HPDE6-E6E7 (cell line): Measurements from ENCODE around the gene RAD51D.
"Not testable (repeated sequence)": the region's sequence is repeated elsewhere in the genome, so short reads cannot be mapped to it uniquely, and the experiment has no call there.

Experiments
- DNase-seq: peaks from one replicate; pipeline ENCODE4 v3.0.0; 2011; ENCODE audit warnings: missing footprints; ENCODE audit errors: extremely low spot score

The RAD51D gene

DNA sequence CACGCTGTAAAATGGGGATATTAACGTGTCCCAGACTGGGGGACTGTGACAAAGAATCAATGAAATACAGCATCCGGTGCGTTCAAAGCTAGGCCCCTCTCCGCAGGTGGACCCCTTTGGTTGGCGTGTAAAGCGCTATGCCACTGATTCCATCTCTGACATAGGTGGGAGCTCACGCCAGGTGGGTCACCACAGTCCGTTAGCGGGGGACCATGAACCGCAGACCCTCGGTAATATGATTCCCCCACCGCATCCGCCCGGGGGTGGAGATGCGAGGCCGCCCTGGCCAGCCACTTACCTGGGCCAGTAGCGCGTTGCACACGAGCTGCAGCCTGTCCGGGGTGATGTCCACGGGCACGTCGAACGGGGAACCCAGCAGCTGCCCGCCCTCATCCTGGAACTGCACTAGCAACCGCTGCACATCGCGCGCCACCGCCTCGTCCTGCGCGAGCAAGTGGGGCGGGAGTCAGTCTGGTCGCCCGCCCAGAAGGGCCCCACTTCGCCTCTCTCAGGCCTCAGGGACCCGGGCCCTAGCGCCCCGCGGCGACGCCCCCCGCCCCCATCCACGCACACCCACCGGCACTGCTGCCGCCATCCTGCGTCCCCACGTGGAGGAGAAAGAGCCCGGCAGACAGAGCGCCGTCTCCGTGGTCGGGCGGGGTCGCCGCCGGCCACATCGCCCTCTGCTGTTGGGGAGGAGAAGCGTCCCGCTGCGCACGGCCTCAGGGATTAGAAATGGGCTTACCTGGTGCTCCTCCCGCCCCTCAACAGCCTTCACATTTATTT lies 22.2 kb upstream of the RAD51D start, which contains the start of gene NLE1:
NLE1 (minus strand) TSS at position 623 of the 786 bp plus-strand sequence; CDS start at position 595, 28 bp downstream.
- peak; percentile 86 for DNase-seq

DNA sequence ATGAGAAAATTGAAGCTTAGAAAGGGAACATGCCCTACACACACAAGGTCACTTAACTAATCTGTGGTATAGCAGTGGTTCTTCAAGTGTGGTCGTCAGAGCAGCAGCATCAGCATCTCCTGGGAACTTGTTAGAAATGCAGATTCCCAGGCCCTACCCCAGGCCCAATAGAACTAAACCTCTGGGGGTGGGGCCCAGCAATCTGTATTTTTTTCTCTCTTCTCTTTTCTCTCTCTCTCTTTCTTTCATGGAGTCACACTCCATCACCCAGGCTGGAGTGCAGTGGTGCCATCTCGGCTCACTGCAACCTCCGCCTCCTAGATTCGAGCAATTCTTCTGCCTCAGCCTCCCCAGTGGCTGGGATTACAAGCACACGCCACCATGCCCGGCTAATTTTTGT lies 18.6 kb upstream of the RAD51D start:
- DNase-seq, result no peak

DNA sequence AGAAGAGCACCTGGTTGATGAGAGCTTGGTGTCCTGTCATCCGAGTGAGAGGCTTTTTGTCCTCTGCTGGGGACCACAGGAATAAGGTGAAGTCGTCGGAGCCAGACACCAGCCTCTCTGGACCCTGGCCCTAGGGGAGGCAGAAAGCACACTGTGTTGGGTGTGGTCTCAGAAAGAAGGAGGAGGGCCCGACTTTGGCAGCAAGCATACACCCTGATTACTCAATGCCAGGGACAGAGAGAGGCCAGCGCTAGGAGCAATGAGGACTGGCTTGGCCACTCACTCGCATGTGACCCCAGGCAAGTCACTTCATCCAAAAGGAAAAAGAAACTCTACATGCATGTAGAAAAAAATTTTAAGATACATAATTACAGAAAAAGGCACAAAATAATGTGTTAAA lies 15.7 kb upstream of the RAD51D start:
- no peak for DNase-seq

DNA sequence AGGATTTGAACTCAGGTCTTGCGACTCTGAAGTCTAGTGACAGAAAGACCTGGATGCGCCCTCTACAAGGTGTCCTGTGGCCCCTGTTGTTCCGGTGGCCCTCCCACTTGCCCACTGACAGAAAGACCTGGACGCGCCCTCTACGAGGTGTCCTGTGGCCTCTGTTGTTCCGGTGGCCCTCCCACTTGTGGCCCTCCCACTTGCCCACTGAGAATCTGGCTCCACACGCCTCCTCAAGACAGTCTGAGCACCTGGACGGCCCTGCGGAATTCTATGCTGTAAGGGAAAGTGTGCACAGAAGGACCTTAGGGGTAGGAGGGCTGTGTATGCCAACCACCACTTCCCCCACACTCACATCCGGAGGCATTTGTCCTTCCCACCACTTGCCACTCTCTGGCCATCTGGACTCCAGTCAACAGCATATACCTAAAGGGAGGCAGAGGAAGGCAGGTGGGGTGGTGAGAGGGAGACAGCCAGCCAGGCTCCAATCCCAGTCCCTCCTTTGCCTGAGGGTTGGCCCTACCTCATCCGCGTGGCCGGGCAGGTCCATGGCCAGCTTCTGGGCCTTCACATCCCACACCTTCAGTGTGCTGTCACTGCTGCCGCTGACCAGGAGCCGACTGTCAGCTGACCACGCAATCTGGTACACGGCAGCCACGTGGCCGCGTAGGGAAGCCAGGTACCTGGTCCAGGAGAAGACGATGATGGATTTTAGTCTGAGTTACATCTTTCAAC lies 13.3 kb upstream of the RAD51D start:
- no peak for DNase-seq

DNA sequence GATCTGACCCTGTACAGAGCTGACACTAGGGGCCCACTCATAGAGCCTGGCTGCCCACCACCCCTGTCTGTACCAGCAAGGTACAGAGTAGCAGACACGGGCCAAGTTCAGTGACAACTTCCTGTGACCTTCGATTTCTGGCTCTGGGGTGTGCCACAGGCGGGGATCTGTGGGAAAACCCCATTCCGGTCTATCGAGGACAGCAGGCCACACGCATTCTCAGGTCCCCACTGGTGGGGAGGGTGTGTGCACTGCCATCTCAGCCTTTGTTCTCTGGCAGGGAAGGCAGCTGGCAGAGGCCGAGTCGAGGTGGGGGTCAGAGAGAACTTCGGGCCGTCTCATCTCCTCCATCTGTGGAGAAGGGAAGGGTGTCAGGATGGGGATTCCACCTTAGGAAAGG lies 12.4 kb upstream of the RAD51D start:
- no peak for DNase-seq

DNA sequence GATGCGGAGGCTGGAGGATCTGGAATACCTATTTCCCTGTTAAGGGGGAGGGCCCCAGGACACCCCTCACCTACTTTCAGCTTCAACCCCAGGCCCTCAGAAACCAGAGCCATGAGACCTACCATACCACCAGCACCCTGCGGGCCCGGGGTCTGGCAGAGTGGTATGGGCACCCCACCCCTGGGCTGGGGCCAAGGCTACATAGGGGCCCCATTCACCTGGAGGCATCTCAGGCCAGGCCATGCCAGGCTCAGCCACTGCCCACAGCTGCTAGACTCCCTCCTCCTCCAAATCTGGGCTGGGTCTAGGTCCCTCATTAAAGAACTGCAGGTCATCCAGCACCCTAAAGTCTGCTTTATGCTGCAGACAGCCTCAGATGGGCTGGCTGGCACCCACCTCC lies 10.7 kb upstream of the RAD51D start:
- DNase-seq, result no peak

DNA sequence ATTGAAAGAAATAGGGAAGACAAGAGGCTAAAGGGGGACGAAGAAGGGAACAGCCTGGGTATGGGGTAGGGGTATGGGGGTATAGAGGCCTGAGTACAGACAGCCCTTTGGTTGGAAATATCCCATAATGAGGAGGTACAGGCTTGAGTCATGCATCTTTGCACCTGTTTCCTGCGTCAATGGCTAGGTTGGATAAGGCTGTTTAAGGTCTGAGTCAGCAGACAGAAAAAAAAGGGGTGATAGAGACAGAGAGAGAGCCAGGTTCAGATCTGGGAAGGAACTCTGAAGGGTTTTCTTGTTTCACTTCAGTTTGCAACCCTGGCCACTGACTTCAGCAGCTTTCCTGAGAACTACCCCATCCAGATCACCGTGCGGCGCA lies 10.3 kb upstream of the RAD51D start:
- DNase-seq, result no peak

DNA sequence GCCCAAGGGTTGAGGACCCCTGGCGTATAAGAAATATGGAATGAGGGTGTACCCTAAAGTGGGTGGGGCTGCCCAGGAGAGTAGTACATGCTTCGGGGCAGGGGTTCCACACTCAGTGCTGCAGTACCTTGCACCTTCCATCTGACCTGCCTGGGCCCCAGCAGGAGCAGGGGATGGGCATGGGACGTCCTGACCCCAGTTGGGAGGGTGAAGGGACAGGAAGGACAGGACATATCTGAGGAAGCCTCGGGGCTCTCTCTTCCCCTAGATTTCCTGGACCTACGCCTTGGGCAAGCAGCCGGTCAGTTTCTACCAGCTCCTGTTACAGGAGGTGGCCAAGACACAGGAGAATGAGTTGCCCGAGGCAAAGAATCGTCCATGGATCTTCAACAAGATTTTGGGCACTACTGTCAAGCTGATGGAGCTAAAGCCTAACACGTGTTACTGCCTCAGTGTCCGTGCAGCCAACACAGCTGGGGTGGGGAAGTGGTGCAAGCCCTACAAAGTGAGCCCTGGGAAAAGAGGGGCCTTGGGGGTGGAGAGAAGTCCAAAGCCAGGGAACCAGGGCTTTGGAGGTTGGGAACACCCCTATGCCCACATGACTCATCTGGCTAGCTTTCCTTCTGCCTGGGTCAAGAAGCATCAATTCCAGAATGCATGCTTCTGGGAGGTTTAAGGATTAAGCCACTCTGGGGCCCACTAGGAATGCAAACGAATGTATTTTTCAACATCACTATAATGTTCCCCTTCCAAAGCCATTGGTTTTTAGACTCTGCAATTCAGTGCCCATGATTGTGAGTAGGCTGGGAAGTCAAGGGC lies 9.7 kb upstream of the RAD51D start:
- DNase-seq, result no peak

DNA sequence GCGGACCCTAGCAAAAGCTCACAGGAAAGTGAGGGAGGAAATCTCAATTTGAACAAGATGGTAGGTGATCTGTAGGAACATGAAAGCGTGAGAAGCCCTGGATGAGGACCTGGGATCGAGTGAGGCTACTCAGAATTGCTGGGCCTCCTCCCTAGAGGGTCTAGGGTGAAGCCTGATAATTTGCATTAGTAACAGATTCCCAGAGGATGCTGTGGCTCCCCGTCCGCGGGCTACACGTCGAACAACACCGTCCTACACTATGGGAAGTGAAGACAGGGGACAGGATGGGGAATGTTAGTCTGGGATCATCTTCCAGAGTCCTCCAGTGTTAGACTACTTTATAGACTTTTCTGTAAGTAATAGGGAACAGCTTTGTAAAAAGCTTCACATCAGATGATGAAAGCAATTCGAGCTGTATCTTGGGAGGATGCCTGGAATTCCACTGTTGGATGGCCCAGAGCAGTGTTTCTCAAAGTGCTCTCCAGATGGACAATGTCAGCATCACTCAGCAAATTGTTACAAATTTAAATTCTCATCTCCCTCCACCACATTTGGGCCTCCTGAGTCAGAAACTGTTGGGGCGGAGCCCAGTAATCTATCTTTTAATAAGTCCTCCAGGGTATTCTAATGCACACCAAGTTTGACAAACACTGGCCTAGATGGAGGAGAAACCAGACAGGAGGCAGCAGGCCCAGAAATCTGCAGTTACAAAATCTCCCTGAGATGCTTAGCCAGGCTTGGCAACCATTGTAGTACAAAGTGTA lies 8.3 kb upstream of the RAD51D start:
- DNase-seq, result no peak

DNA sequence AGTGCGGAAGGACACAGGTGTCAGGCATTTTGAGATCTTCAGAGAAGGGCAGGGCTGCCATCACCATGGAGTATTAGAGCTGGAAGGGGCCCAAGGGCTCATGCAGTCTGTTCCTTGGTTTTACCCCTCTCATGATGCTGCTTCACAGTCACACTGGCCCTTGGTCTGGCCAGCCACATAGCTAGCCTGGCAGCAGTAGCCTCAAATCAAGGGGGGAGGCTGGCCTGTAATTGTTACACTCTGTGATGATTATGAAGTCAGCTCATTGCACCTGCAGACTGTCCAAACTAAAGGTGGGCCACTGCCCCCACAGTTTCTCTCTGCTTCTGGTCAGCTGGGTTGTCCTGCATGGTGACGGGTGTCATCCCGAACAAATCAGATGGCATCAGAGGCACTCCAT lies 1.7 kb upstream of the RAD51D start, which contains the start of gene FNDC8:
FNDC8 (plus strand) TSS at position 301 of the 400 bp plus-strand sequence; CDS start at position 380, 79 bp downstream.
- DNase-seq, result no peak

DNA sequence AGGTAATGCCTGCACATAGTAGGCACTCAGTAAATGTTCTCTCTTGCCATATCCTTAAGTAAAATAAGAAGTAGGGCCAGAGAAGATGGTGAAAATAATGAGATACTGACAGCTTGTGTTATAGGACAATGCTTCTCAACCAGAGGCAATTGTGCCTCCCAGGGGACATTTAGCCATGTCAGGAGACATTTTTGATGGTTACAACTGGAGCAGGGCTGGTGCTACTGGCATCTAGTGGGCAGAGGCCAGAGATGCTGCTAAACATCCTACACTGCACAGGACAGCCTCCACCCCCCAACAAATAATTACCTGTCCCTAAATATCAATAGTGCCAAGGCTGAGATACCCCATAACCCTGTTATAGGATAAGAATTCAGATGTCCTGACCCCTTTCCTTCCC lies 1.7 kb downstream of the RAD51D start:
- no peak for DNase-seq

DNA sequence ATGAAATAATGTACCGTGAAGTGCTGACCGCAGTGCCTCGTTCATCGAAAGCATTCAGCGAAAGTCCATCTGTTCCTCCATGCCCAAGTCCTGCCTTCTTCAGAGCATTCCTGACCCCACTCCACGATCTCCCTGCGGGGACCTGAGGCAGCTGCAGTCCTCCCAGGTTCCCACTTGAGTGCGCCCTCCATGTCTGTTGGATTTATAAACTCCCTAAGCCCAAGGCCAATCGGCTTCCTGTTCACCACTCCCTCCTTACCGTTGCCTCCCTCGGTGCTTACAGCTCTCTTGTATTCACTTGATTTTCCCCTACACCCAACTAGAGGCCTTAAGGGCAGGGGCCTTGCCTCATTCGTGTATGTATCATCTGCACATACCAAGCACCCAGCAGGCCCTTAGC lies 2.8 kb downstream of the RAD51D start:
- no peak for DNase-seq

DNA sequence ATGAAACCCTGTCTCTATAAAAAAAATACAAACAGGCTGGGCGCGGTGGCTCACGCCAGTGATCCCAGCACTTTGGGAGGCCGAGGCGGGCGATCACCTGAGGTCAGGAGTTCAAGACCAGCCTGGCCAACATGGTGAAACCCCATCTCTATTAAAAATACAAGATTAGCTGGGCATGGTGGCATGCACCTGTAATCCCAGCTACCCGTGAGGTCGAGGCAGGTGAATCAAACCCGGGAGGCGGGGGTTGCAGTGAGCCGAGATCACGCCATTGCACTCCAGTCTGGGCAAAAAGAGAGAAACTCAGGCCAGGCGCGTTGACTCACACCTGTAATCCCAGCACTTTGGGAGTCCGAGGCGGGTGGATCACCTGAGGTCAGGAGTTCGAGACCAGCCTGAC lies 8.9 kb downstream of the RAD51D start:
- DNase-seq, result not testable (repeated sequence)

DNA sequence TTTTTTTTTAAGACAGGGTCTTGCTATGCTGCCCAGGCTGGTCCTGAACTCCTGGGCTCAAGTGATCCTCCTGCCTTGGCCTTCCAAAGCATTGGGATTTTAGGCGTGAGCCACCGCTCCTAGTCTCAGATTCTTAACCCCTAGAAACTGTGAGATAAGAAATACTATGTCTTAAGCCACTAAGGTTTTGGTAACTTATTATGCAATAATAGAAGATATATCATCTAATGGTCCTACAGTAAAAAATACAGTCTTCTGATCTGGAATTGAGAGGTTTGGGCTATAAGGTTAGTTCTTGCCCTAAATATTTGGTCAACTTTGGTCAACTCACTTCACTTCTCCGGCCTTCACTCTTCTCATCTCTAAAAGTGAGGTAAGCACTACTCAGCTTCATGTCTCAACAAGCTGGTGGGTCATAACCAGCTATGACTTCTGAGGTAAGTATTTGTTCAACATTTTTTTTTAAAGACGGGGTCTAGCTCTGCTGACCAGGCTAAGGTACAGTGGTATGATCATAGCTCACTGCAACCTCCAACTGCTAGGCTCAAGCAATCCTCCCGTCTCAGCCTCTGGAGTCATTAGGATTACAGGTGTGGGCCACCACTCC lies 14.7 kb downstream of the RAD51D start:
- DNase-seq, result no peak

DNA sequence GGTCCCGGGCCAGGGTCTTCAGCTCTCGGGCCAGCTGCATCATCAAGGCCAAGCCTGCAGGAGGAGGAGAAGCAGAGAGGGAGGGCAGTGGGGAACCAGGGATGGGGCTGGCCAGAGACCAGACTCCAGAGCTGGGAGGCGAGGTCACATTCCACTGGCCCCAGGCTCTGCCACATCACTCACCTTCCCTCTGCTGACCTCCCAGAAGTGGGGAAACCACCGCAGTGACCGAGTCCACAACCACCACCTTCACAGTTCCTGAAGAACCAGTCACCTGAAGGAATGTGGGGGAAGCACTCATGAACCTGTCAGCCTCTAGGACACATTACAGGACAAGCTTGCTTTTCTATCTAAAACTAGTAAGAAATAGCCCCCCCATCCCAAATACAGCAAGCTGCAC lies 16.4 kb downstream of the RAD51D start:
- no peak for DNase-seq

DNA sequence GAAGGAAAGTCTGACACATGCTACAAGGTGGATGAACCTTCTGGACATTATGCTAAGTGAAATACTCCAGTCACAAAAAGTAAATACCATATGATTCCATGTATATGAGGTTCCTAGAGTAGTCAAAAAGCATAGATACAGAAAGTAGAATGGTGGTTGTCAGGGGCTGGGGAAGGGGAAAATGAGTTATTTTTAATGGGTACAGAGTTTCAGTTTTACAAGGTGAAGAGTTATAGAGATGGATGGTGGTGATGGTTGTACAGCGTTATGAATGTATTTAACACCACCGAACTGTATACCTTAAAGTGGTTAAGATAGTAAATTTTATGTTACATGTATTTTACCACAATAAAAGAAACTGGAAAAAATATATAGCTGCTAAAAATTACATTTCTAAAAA lies 17.9 kb downstream of the RAD51D start:
- no peak for DNase-seq

DNA sequence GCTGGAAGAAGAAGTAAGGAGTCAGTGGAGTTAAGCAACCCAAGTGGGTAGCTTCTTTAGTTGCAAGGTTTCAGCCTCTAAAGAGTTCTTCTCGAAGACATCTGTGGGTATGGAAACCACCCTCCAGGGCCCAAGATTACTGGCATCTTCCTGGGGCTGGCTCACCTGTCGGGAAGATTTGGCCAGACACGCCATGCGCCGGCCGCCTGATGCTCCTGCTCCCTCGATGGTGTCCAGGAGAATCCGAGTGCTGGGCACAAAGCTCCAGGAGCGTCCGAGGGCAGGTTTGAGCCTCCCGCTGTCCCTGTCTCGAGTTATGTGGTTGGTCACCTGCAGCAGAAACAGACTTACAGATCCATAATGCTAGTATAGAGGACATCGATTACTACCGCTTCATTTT lies 18.6 kb downstream of the RAD51D start:
- no peak for DNase-seq

DNA sequence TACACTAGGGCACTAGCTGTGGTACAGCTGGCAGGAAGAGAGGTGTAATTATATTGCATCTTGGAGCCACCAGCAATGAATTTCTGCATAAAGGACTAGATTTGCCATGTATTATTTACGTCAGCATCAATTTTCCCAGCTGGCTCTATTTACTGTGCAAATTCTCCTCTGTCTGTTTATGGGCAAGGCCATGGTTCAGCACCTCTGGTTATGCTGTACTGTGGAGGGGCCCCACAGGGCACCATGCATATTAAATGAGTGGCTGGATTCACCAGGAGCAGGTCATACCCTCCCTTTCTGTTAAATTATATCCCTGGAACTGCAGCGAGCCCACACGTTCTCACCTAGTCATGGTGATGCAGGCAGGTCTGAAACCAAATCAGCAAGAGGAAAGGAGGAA lies 19.8 kb downstream of the RAD51D start:
- DNase-seq, result no peak

DNA sequence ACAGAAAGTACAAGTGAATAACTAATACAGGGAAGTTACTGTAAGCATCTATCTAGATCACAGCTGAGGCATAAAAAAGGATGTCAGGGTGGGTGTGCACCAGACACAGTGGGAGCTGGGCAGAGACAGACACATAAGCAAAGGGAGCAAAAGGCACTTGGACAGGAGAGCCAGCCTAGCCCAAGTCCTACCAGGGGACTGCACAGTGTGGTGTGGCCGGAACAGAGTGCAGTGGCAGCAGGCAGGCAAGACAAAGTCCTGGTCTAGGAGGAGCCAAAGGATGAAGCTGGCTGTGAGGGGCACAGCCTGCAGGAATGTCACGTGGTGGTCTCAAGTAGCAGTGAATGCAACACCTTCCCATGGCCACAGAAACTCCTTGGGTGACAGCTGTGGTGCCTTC lies 21.9 kb downstream of the RAD51D start:
- DNase-seq, result no peak

DNA sequence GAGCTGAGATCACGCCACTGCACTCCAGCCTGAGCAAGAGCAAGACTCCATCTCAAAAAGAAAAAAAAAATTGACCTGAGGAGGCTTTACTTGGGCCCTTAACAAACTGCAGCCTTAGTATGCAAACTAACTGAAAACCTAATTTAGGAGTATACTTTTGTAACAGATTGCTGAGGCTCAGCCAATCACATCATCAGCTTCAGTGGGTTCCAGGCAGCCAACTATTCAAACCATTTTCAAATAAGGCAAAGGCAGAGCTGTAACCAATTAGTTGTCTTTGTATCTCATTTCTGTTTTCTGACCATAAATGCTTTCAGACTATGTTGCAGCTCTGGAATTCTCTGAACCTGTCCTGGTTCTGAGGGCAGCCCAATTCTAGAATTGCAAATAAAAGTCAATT lies 23.9 kb downstream of the RAD51D start:
- no peak for DNase-seq

DNA sequence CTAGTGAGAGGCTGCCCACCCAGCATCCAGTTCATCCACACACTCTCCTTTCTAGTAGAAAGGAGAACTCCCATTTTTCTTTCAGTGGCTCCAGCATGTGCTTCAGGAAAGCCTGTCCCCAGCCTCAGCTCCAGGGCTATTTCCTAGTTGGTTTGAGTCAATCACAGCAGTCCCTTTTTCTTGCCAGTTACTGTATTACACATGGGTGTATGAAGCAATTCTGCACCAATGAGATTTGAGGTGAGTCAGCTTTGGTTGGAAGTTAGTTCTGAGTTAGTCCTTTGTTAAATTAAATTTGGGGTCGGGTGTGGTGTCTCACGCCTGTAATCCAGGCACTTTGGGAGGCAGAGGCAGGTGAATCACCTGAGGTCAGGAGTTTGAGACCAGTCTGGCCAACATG lies 24.8 kb downstream of the RAD51D start:
- DNase-seq, result no peak
